NCI-H510A (cell line): ENCODE measurements around the gene SPATA3.
A peak's percentile ranks its signal among the peaks of the same experiment; 100 is the strongest.
"Not testable (repeated sequence)": the region's sequence is repeated elsewhere in the genome, so short reads cannot be mapped to it uniquely, and the experiment has no call there.

Experiments
- DNase-seq: peaks from one replicate; lab custom pipeline; 2025; lab: John Stamatoyannopoulos, UW

The SPATA3 gene

GRCh38 chr2:230998882-230999281, 3.0 kb downstream of the SPATA3 start:
- no peak for DNase-seq

- DNase-seq: no peak
These were observed 3.6 kb downstream of the SPATA3 start for GRCh38 chr2:230999477-230999876.

- peak; percentile 39 for DNase-seq
These were observed 4.4 kb downstream of the SPATA3 start for GRCh38 chr2:231000211-231000904.

GRCh38 chr2:231001036-231001435, 5.1 kb downstream of the SPATA3 start:
- DNase-seq: no peak

GRCh38 chr2:231001921-231002320, 6.0 kb downstream of the SPATA3 start:
- DNase-seq: no peak

GRCh38 chr2:231002641-231003040, 6.7 kb downstream of the SPATA3 start:
- no peak for DNase-seq

- DNase-seq: no peak
These were observed 7.3 kb downstream of the SPATA3 start for GRCh38 chr2:231003186-231003585.

- not testable (repeated sequence) for DNase-seq
These were observed 9.0 kb downstream of the SPATA3 start for GRCh38 chr2:231004930-231005329.

- no peak for DNase-seq
These were observed 11.6 kb downstream of the SPATA3 start for GRCh38 chr2:231007286-231008098.

- no peak for DNase-seq
These were observed 12.2 kb downstream of the SPATA3 start for GRCh38 chr2:231008131-231008530.

GRCh38 chr2:231009236-231009919, 13.5 kb downstream of the SPATA3 start:
- no peak for DNase-seq

- DNase-seq: no peak
These were observed 14.3 kb downstream of the SPATA3 start for GRCh38 chr2:231010201-231010730.

GRCh38 chr2:231011526-231011925, 15.6 kb downstream of the SPATA3 start:
- no peak for DNase-seq

- no peak for DNase-seq
These were observed 16.5 kb downstream of the SPATA3 start for GRCh38 chr2:231012463-231012862.

- DNase-seq: no peak
These were observed 17.9 kb downstream of the SPATA3 start for GRCh38 chr2:231013820-231014219.

- DNase-seq: no peak
These were observed 19.6 kb downstream of the SPATA3 start for GRCh38 chr2:231015478-231015877.

GRCh38 chr2:231015926-231016325, 20.0 kb downstream of the SPATA3 start:
- DNase-seq: no peak

GRCh38 chr2:231016566-231017230, 20.8 kb downstream of the SPATA3 start:
- no peak for DNase-seq

GRCh38 chr2:231017231-231017598, 21.3 kb downstream of the SPATA3 start:
- peak; percentile 15 for DNase-seq

GRCh38 chr2:231018184-231018583, 22.3 kb downstream of the SPATA3 start:
- no peak for DNase-seq

- DNase-seq: not testable (repeated sequence)
These were observed 29.1 kb downstream of the SPATA3 start for GRCh38 chr2:231025059-231025458.

- DNase-seq: no peak
These were observed 33.0 kb downstream of the SPATA3 start for GRCh38 chr2:231028889-231029288.
